Measurements from ENCODE around the gene STPG4. TPM values are rescaled to one million over a fixed set of nuclear protein-coding genes. Genes with fewer than 3 reads are reported as not detected.

STPG4 gene
- total RNA-seq, 1 experiment from 2014 or later: 0.13 TPM

GRCh38 chr2:47048801-47049480 lies 106.2 kb downstream of the STPG4 start:
- no peak overlapping the region for H2BK20ac ChIP-seq (ENCODE audit: low read depth, low read length, poor library complexity, severe bottlenecking)
- no peak overlapping the region for H3T11ph ChIP-seq (ENCODE audit: low read length)
- no peak overlapping the region for H3K18ac ChIP-seq (ENCODE audit: insufficient read length, low read depth, low read length)
- no peak overlapping the region for H3K27ac ChIP-seq (ENCODE audit: insufficient read length, low read depth, low read length)
- H2BK15ac ChIP-seq (ENCODE audit: low read depth, low read length): no peak overlapping the region
- no peaks in the 10 kb centered on the region for H3K9me3 ChIP-seq (ENCODE audit: control insufficient read depth, low read depth, low read length)
- no peak overlapping the region for H4K5ac ChIP-seq (ENCODE audit: insufficient read length, low read depth, low read length)
- no peak overlapping the region for H2BK12ac ChIP-seq (ENCODE audit: insufficient read length, low read depth, low read length)
- no CpG with 5 or more reads among the region's 8 CpGs for WGBS (ENCODE audit: extremely low coverage, insufficient read length, low lambda C conversion rate)
- TF ChIP-seq CTCF (conservative IDR thresholded peaks at IDR 0.05): 0 out of 3 replicates have a peak, but pooled peaks have one; percentile 28
- H3K4ac ChIP-seq (ENCODE audit: low read depth, low read length): no peak overlapping the region
- H3K23ac ChIP-seq (ENCODE audit: insufficient read length, low read depth, low read length): no peak overlapping the region
- H3K4me2 ChIP-seq (ENCODE audit: insufficient read depth, insufficient read length, low read length): no peak overlapping the region
- Mint-ChIP-seq H3K9me3 (no peaks in the 10 kb centered on the region), H3K4me3 (no peak overlapping the region), H3K27me3 (ENCODE audit: low read depth) (no peaks in the 10 kb centered on the region), H3K4me1 (peaks cover 6 to 8% of the 10 kb centered on the region in 2 experiments), H3K36me3 (ENCODE audit: insufficient read depth in 1 of 3, low read depth in 3 of 3) (peaks cover 6 to 15% (median 9%) of the 10 kb centered on the region in 3 experiments; a peak in 4 of 7 replicates), H3K27ac (peak overlapping the region in 1 of 3 experiments; percentile 81; a peak in 2 of 7 replicates)
- no peaks in the 10 kb centered on the region for H3K79me2 ChIP-seq (ENCODE audit: insufficient read depth, low read length)
- DNase-seq: no peak
- no peak overlapping the region for H2AK5ac ChIP-seq (ENCODE audit: insufficient read length, low read length)
- H4K91ac ChIP-seq (ENCODE audit: insufficient read length, low read depth, low read length): no peak overlapping the region
- no peak overlapping the region for H4K8ac ChIP-seq (replicated peaks; ENCODE audit: insufficient read length, low read depth, low read length)
- H2BK120ac ChIP-seq (ENCODE audit: low read depth, low read length, poor library complexity, severe bottlenecking): no peak overlapping the region
- no peaks in the 10 kb centered on the region for H3K79me1 ChIP-seq (ENCODE audit: insufficient read depth, low read depth, low read length, poor library complexity, severe bottlenecking)
- H3K23me2 ChIP-seq (ENCODE audit: insufficient read length, low read depth, low read length, poor library complexity, severe bottlenecking): no peaks in the 10 kb centered on the region
- H2AFZ ChIP-seq (ENCODE audit: low read length): no peak overlapping the region
- no peak overlapping the region for H3K14ac ChIP-seq (ENCODE audit: insufficient read depth, low read length)
- no peak overlapping the region for H3K56ac ChIP-seq (ENCODE audit: insufficient read length, low read depth, low read length)
- H3K27me3 ChIP-seq (ENCODE audit: insufficient read depth, low read length): no peaks in the 10 kb centered on the region
- H3K9ac ChIP-seq (ENCODE audit: extremely low read depth, insufficient read length, low read length): no peak overlapping the region
- no peak overlapping the region for H2BK5ac ChIP-seq (ENCODE audit: insufficient read length, low read length)
- H4K20me1 ChIP-seq (ENCODE audit: control insufficient read depth, insufficient read depth, insufficient read length): no peaks in the 10 kb centered on the region
- H3K4me1 ChIP-seq (ENCODE audit: insufficient read depth, low read length): no peaks in the 10 kb centered on the region
